Stimulated activated naive B cell treated with anti-CD40 and anti-IgM and Interleukin-4, amounts not matched to agents 10 μg/mL and 1 μg/mL and 100 μg/mL, for 72 hours (primary cell): ENCODE data around the gene HPCAL4.

Experiments
- ATAC-seq, 2 donors: fragments of 150-1000 bp; cut with Tn5 transposase; replicated peaks; 2 replicates each; pipeline ENCODE4 v1.10.0; 2021; ENCODE audit warnings: moderate library complexity in 1 of 2
- DNase-seq: peaks from one replicate; pipeline ENCODE4 v3.0.0; 2021
- H3K27ac Mint-ChIP-seq: one replicate; pipeline ENCODE4 v1.8.0; 2022; ENCODE audit warnings: mild to moderate bottlenecking, mixed read lengths
- H3K27me3 Mint-ChIP-seq, 2 donors: one replicate each; pipeline ENCODE4 v1.8.0; 2022; ENCODE audit warnings: mixed read lengths in 2 of 2
- H3K36me3 Mint-ChIP-seq, 2 donors: one replicate each; pipeline ENCODE4 v1.8.0; 2022; ENCODE audit warnings: mixed read lengths in 2 of 2, mild to moderate bottlenecking in 1 of 2
- H3K4me1 Mint-ChIP-seq, 2 donors: one replicate each; pipeline ENCODE4 v1.8.0; 2022; ENCODE audit warnings: mixed read lengths in 2 of 2, mild to moderate bottlenecking in 1 of 2
- H3K4me3 Mint-ChIP-seq, 2 donors: one replicate each; pipeline ENCODE4 v1.8.0; 2022; ENCODE audit warnings: mild to moderate bottlenecking in 2 of 2, mixed read lengths in 2 of 2, moderate library complexity in 1 of 2
- H3K9me3 Mint-ChIP-seq, 2 donors: one replicate each; pipeline ENCODE4 v1.8.0; 2022; ENCODE audit warnings: mixed read lengths in 2 of 2, mild to moderate bottlenecking in 1 of 2

The HPCAL4 gene

DNA sequence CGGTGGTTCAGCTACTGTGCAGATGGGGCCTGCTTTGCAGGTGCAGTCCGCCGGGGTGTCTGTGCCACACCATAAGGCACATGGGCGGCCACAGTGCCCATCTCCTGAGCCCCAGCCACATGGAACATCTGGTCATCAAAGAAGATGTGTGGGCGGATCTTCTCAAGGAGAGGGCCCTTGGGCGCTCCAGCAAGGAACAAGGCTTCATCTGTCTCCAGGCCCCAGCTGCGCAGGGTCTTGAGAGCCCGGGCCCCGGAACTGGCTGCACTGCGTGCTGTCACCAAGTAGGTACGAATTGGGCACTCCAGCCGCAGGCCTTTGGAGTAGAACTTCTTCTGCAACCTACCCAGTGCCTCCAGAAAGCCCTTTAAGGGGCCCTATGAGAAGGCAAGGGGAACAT, 32.1 kb downstream of the HPCAL4 start:
- H3K9me3 Mint-ChIP-seq: no peaks in the 10 kb centered on the region
- no peak overlapping the region for H3K4me3 Mint-ChIP-seq
- H3K36me3 Mint-ChIP-seq: no peaks in the 10 kb centered on the region
- ATAC-seq: no peak
- no peak overlapping the region for H3K27ac Mint-ChIP-seq
- peaks cover 13 to 21% of the 10 kb centered on the region in 2 donors for H3K27me3 Mint-ChIP-seq
- H3K4me1 Mint-ChIP-seq: peaks cover 11 to 28% of the 10 kb centered on the region in 2 donors
- no peak for DNase-seq

DNA sequence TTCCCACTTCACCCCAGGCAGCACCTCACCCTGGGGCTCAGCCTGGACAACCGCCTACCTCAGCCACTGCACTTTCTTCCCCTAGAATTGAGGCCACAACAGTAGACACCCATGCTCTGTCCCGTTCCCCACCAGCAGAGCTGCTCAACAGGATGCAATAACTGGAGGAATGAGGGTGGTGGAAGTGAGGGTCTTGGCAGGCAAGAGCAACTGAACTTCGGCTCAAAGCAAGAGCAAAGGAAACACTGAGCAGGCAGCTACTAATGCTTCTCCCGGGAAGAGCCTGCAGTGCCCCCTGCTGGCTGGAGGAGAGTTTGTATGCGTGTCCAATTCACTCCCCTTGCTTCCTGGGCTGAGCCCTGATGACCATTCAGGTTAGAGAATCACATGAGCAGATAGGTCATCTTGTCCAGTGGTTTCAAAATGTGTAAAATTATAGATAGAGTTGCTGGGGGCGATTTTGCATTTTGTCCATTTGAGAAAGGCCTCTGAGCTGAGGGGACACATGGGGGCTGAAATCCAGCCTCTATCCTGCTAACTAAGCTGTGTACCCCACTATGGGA, 33.2 kb downstream of the HPCAL4 start:
- Mint-ChIP-seq H3K9me3 (no peaks in the 10 kb centered on the region), H3K4me3 (peak overlapping the region; percentile 9 to 45), H3K27ac (no peak overlapping the region), H3K36me3 (no peaks in the 10 kb centered on the region), H3K4me1 (peaks cover 11 to 30% of the 10 kb centered on the region in 2 donors), H3K27me3 (peaks cover 18 to 31% of the 10 kb centered on the region in 2 donors)
- DNase-seq: peak; percentile 31
- peak; percentile 70 to 75 for ATAC-seq

DNA sequence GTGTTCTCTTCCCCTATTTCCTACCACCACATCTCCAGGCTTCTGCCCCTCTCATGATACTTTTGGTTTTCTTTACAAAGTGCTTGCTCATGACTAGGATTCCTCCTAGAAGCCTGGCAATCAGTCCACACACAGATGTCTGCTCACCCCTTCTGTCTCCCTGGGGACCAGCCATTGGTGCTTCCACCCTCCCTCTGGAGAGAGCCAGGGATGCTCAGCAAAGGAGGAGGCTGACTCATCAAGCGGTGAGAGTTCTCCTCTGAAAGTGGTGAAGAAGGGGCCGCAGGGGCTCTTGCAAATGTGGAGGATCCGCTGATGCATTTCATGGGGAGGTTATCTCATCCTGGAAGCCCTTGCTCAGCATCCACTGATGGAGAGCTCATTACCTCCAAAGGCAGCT, 33.8 kb downstream of the HPCAL4 start:
- H3K9me3 Mint-ChIP-seq: no peaks in the 10 kb centered on the region
- ATAC-seq (no peak), DNase-seq (no peak)
- peaks cover 18 to 31% of the 10 kb centered on the region in 2 donors for H3K27me3 Mint-ChIP-seq
- peak overlapping the region; percentile 43 for H3K27ac Mint-ChIP-seq
- H3K36me3 Mint-ChIP-seq: no peaks in the 10 kb centered on the region
- H3K4me3 Mint-ChIP-seq: no peak overlapping the region
- peaks cover 11 to 24% of the 10 kb centered on the region in 2 donors for H3K4me1 Mint-ChIP-seq

DNA sequence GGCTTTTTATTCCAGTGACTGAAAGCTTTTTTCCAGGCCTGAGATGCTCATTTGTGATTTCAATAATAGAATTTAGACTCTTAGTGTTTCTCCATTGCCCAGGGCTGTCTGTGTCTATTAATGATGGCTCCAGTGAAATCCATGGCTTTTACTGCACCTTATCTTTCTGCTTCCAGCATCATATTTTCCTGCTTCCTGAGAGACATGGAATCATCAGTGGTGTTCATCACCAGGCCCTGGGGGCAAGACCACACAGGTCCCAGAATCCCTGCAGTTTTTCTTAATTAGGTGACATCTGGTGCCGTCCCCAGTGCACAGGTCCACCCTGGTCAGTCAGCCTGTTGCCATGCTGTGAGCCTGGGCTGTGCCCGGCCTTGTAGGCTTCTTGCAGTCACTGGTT, 34.8 kb downstream of the HPCAL4 start:
- H3K27ac Mint-ChIP-seq: no peak overlapping the region
- H3K9me3 Mint-ChIP-seq: no peaks in the 10 kb centered on the region
- no peak for DNase-seq

DNA sequence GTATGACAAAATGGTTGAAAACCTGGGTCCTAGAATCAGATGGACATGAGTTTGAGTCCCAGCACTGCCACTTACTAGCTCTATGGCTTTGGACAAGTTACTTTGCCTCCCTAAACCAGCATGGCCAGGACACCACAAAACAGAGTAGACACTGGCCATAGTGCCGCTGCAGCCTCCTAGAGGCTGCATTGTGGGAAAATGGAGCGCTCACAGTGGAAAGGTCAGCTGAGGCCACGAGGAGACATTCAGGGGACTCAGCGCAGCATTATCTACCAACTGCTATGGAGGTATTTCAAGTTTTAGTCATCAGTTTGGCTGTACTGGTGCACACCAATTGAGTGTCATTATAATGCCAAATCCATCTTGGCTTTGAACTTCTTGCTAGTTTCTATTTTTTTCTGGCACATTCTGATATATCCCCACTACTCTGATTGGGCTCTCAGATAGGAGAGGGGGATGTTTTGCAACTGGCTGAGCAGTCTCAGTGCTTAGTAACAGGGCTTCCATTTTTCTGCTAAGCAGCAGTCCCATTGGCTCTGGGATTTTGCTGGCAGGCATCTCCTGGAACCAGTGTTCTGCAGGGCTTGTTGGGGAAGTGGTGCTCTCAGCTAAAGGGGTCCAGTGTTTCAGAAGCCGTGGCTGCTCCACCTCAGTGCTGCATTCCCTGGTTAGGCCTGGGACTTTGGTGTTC, 35.5 kb downstream of the HPCAL4 start:
- no peak for ATAC-seq
- no peaks in the 10 kb centered on the region for H3K9me3 Mint-ChIP-seq
- H3K27me3 Mint-ChIP-seq: peaks cover 17 to 24% of the 10 kb centered on the region in 2 donors
- no peak for DNase-seq
- no peaks in the 10 kb centered on the region for H3K36me3 Mint-ChIP-seq
- H3K27ac Mint-ChIP-seq: no peak overlapping the region
- peaks cover 8 to 20% of the 10 kb centered on the region in 2 donors for H3K4me1 Mint-ChIP-seq
- no peak overlapping the region for H3K4me3 Mint-ChIP-seq

More for the DNA sequence above, 34.8 kb downstream of the HPCAL4 start:
- Mint-ChIP-seq H3K36me3 (no peaks in the 10 kb centered on the region), H3K4me1 (peaks cover 8 to 20% of the 10 kb centered on the region in 2 donors), H3K4me3 (no peak overlapping the region), H3K27me3 (peaks cover 18 to 31% of the 10 kb centered on the region in 2 donors)
- ATAC-seq: no peak

DNA sequence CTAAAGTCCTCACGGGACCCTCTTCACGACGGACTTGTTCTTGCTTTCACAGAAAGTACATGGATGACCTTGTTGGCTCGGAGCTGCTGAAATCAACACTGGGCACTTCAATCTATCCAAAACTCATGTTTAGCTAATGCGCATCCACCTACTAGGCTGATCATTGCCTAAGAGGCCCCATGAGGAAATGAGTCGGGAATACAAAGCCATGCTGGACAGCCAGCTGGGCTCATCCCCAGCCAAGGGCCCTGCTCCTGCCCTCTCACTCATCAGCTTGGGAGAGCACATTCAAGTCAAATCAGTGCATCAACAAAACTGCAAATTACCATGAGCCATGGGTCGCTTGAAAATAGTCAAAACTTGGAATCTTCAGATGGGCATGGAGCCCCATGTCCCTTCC, 36.9 kb downstream of the HPCAL4 start:
- Mint-ChIP-seq H3K4me3 (no peak overlapping the region), H3K27me3 (peaks cover 12 to 20% of the 10 kb centered on the region in 2 donors), H3K4me1 (peaks cover 8 to 20% of the 10 kb centered on the region in 2 donors), H3K27ac (no peak overlapping the region), H3K36me3 (peaks cover 0 to 1% of the 10 kb centered on the region in 2 donors), H3K9me3 (no peaks in the 10 kb centered on the region)
- ATAC-seq (no peak), DNase-seq (no peak)

DNA sequence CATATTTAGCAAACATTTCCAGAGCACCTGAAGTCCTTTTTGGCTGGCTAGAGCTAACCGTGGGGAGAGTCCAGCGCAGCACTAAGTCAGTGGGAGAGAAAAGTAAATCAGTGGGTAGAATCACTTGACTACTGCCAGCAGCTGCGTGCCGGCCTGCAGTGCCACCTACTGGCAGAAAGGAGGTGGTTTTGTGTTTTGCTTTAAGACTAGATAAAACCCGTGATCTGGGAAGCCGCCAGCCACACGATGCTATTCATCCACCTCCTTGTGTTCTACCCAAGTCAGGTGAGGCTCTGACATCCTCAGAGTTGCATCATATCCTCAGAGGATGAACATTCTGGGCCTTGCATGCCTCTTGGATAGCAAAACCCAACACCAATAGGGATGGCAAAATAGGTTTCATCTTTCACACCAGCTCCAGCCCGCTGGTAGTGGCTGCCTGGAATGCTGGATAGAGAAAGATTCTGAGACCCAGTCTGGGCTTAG, 37.6 kb downstream of the HPCAL4 start:
- no peak overlapping the region for H3K4me3 Mint-ChIP-seq
- peaks cover 0 to 1% of the 10 kb centered on the region in 2 donors for H3K36me3 Mint-ChIP-seq
- ATAC-seq: peak; percentile 76 to 78
- peak; percentile 47 for DNase-seq
- peaks cover 8 to 20% of the 10 kb centered on the region in 2 donors for H3K4me1 Mint-ChIP-seq
- H3K27ac Mint-ChIP-seq: no peak overlapping the region
- no peaks in the 10 kb centered on the region for H3K9me3 Mint-ChIP-seq
- peaks cover 8 to 16% of the 10 kb centered on the region in 2 donors for H3K27me3 Mint-ChIP-seq

DNA sequence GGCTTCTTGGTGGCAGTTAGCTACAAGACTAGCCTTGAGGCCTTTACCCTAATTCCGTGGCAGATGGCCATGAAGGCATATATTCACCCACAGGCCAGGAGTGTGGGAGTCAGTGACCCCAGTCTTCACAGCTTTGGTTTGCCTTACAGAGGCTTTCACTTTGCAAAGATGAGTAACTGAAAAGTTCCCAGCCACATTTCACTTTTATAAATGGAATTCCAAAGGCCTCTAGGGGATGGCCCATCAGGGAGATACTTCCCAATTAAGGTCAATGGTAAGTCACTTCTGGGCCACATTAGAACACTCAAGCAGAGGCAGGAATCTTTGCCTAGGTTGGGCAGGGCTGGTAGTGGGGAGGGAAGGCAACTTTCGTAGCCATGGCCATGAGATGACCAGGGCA, 38.7 kb downstream of the HPCAL4 start:
- ATAC-seq (no peak), DNase-seq (no peak)
- no peaks in the 10 kb centered on the region for H3K9me3 Mint-ChIP-seq
- H3K36me3 Mint-ChIP-seq: peaks cover 0 to 1% of the 10 kb centered on the region in 2 donors
- peaks cover 7 to 14% of the 10 kb centered on the region in 2 donors for H3K27me3 Mint-ChIP-seq
- H3K27ac Mint-ChIP-seq: no peak overlapping the region
- no peak overlapping the region for H3K4me3 Mint-ChIP-seq
- H3K4me1 Mint-ChIP-seq: peaks cover 5 to 12% of the 10 kb centered on the region in 2 donors

DNA sequence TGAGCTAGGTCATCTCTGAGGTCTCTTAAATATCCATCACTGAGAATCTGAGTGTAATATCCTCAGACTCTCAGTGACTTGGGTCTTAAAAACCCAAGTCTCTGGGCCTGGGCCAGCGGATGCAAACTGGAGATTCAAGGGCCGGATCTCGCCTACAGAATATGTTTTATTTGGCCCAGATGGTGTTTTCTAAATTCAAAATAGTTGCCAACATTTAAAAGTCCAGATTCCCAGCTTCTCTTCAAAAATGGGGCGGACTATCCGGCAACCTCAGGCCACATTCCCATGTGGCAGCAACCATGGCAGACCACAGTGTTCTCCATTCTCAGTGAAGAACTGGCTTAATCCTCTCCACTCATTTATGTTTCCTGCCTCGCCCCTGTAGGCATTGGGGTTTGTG, 39.1 kb downstream of the HPCAL4 start:
- no peak overlapping the region for H3K4me3 Mint-ChIP-seq

DNA sequence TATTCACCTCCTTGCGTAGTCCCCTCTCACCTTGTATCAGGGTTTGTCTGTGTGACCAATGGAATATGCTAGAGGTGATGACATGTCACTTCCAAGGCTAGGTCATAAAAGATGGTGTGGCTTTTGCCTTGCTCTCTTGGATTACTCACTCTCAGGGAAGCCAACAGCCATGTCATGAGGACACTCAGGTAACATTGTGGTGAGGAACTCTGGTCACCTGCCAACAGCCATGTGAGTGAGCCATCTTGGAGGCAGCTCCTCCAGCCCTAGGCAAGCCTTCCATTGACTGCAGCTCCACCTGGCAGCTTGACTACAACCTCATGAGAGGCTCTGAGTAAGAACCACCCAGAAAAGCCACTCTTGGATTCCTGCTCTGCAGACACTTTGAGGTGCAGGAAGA, 40.8 kb downstream of the HPCAL4 start:
- ATAC-seq: no peak
- Mint-ChIP-seq H3K27me3 (peaks cover 18 to 21% of the 10 kb centered on the region in 2 donors), H3K36me3 (peaks cover 0 to 1% of the 10 kb centered on the region in 2 donors), H3K27ac (no peak overlapping the region), H3K9me3 (no peaks in the 10 kb centered on the region), H3K4me3 (no peak overlapping the region), H3K4me1 (peaks cover 0 to 6% of the 10 kb centered on the region in 2 donors)
- DNase-seq: no peak

More for the DNA sequence above, 39.1 kb downstream of the HPCAL4 start:
- Mint-ChIP-seq H3K4me1 (peaks cover 1 to 8% of the 10 kb centered on the region in 2 donors), H3K27me3 (peaks cover 12 to 14% of the 10 kb centered on the region in 2 donors), H3K36me3 (peaks cover 0 to 1% of the 10 kb centered on the region in 2 donors), H3K27ac (no peak overlapping the region), H3K9me3 (no peaks in the 10 kb centered on the region)
- DNase-seq (no peak), ATAC-seq (no peak)

DNA sequence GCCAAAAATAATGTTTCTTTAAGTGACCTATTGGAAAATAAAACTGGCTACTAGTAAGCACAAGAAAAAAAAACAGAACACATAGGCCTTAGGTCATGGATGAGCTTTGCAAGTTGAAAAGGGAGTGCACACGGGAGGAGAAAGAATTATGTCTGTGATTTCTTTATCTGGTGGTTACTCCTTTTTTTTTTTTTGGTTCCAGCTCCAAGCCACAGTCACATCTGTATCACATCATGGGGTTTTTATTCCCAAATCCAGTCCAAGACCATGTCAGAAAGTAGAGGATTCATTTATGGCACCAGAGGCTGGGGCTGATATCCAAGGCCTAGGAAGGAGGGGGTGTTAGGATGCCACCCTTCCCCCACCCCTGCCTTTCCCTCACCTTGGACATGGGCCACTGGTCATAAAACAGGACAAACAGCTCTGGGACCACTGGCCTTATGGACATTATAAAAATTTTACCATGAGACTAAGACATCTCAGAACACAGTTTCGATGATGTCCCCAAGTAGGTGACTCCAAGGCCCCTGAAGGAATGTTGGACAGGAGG, 41.5 kb downstream of the HPCAL4 start:
- H3K27ac Mint-ChIP-seq: no peak overlapping the region
- no peaks in the 10 kb centered on the region for H3K9me3 Mint-ChIP-seq
- peaks cover 0 to 1% of the 10 kb centered on the region in 2 donors for H3K36me3 Mint-ChIP-seq
- peaks cover 18 to 21% of the 10 kb centered on the region in 2 donors for H3K27me3 Mint-ChIP-seq
- peaks cover 0 to 6% of the 10 kb centered on the region in 2 donors for H3K4me1 Mint-ChIP-seq
- ATAC-seq (no peak), DNase-seq (no peak)
- no peak overlapping the region for H3K4me3 Mint-ChIP-seq

DNA sequence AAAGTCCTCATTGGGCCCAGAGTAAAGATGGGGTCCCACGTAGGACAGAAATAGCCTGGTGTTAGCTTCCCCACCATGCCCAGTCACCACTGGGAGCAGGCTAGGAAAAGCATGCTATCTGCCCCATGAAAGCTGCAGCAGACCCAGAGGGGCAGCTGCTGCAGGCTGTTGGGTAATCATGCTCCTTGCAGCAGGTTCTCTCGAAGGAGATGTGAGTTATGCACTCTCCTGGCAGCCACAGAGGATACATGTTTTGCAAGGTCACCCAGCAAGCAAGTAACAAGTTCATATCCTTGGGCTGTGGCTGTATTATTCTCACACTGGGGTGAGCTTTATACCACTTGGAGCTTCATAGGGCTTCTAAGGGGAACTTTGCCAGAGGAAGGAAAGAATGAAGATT, 42.7 kb downstream of the HPCAL4 start:
- no peak for ATAC-seq
- H3K27me3 Mint-ChIP-seq: peaks cover 11 to 16% of the 10 kb centered on the region in 2 donors
- H3K4me3 Mint-ChIP-seq: no peak overlapping the region
- H3K4me1 Mint-ChIP-seq: no peaks in the 10 kb centered on the region
- DNase-seq: no peak
- H3K36me3 Mint-ChIP-seq: peaks cover 0 to 1% of the 10 kb centered on the region in 2 donors
- no peak overlapping the region for H3K27ac Mint-ChIP-seq
- peaks cover 2 to 5% of the 10 kb centered on the region in 2 donors for H3K9me3 Mint-ChIP-seq

DNA sequence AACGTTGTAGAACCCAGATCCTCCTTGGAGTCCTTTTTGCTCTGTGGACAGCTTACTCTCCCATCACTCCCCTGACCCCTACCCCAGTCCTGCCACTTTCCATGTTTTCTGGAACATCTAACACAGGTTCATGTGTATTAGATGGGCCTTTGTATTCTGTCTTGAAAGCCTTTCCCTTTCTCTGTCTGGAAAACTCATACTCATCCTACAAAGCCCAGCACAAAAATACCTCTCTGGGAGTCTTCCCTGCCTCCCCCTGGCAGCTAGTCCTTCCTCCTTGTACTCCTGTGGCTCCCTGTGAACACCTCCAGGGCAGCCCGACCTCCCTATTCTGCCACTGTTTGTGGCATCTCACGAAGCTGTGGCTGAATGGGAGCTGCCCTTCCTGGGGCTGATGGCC, 44.0 kb downstream of the HPCAL4 start:
- peaks cover 0 to 1% of the 10 kb centered on the region in 2 donors for H3K36me3 Mint-ChIP-seq
- DNase-seq (no peak), ATAC-seq (no peak)
- no peak overlapping the region for H3K27ac Mint-ChIP-seq
- H3K27me3 Mint-ChIP-seq: peaks cover 6 to 16% of the 10 kb centered on the region in 2 donors
- no peaks in the 10 kb centered on the region for H3K4me1 Mint-ChIP-seq
- no peak overlapping the region for H3K4me3 Mint-ChIP-seq
- peaks cover 3 to 9% of the 10 kb centered on the region in 2 donors for H3K9me3 Mint-ChIP-seq

DNA sequence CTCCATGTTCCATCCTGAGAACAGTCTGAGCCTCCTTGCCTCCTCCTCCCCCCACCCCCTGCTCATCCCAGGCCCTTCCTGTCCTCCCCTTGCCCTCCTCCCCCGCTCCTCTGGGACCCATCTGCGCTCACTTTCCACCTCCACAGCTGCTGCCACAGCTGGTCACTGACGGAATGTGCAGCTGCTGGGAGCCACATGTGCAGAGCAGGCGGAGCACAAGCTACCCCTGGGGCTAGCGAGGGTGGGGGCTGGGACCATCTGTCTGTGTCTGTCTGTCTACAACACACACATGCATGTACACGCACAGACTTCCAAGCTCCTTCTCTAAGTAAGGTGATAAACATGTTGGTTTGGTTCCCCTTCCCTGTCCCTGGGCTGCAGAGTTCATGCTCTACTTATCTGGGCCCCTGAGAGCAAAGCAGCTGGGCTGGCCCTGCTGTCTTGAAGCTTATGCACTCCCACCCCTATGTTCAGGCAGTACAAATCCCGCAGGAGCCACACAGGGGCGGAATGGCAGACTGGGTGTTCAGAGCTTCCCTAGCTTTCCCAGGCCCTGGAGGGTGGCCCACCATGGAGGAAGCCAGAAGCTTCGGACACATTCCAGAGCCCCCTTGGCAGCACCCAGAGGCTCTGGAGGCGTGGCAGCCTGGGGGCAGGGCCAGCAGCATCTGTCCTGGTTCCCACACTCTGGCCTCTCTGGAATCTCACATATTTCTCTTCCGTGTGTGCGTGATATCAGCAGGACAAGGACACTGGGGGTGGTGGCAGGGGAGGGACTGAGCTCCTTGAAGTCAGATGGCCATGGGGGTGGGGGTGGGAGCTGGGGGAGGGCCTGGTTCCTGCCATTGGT, 44.8 kb downstream of the HPCAL4 start:
- Mint-ChIP-seq H3K36me3 (peaks cover 0 to 1% of the 10 kb centered on the region in 2 donors), H3K4me1 (no peaks in the 10 kb centered on the region), H3K27ac (peak overlapping the region; percentile 61), H3K27me3 (peaks cover 6 to 16% of the 10 kb centered on the region in 2 donors), H3K4me3 (no peak overlapping the region), H3K9me3 (peaks cover 3 to 9% of the 10 kb centered on the region in 2 donors)
- no peak for DNase-seq
- ATAC-seq: peak; percentile 44 to 52
